Hematopoietic multipotent progenitor cell treated with erythropoietin and hydrocortisone succinate and interleukin-3 and kit ligand, for 8 days (in vitro differentiated cells): ENCODE measurements around the gene HINT2.
A peak's percentile ranks its signal among the peaks of the same experiment; 100 is the strongest.

Experiments
- DNase-seq: peaks from one replicate; pipeline ENCODE4 v3.0.0-alpha.2; 2015

HINT2 gene

GRCh38 chr9:35811381-35812024 lies 3.3 kb downstream of the HINT2 start:
- no peak for DNase-seq

GRCh38 chr9:35810122-35810521 lies 4.7 kb downstream of the HINT2 start:
- no peak for DNase-seq

GRCh38 chr9:35808433-35808832 lies 6.4 kb downstream of the HINT2 start:
- DNase-seq, result no peak

GRCh38 chr9:35806101-35806500 lies 8.7 kb downstream of the HINT2 start:
- no peak for DNase-seq

- DNase-seq, result no peak
These were observed 13.3 kb downstream of the HINT2 start for GRCh38 chr9:35801328-35802128.

GRCh38 chr9:35800530-35800929 lies 14.3 kb downstream of the HINT2 start:
- DNase-seq, result no peak

- DNase-seq, result no peak
These were observed 16.0 kb downstream of the HINT2 start for GRCh38 chr9:35798658-35799374.

- no peak for DNase-seq
These were observed 17.3 kb downstream of the HINT2 start for GRCh38 chr9:35797311-35798109.

- DNase-seq, result no peak
These were observed 19.1 kb downstream of the HINT2 start for GRCh38 chr9:35795695-35796094.

- DNase-seq, result no peak
These were observed 21.4 kb downstream of the HINT2 start for GRCh38 chr9:35793461-35793860.

GRCh38 chr9:35792826-35793225 lies 22.0 kb downstream of the HINT2 start:
- no peak for DNase-seq

GRCh38 chr9:35792024-35792813 lies 22.6 kb downstream of the HINT2 start:
- DNase-seq, result no peak

- DNase-seq, result no peak
These were observed 23.4 kb downstream of the HINT2 start, which contains the start of gene NPR2 for GRCh38 chr9:35791297-35791921. Gene NPR2, plus strand, starts transcription at chr9:35791591. Its CDS starts 818 bp downstream, at chr9:35792409.

- DNase-seq, result peak; percentile 78
These were observed 24.2 kb downstream of the HINT2 start for GRCh38 chr9:35790385-35791296.

GRCh38 chr9:35790025-35790384 lies 24.8 kb downstream of the HINT2 start:
- DNase-seq, result no peak

GRCh38 chr9:35789541-35789940 lies 25.3 kb downstream of the HINT2 start:
- DNase-seq, result no peak

GRCh38 chr9:35783418-35783817 lies 31.4 kb downstream of the HINT2 start:
- DNase-seq, result no peak

GRCh38 chr9:35781066-35781465 lies 33.8 kb downstream of the HINT2 start:
- DNase-seq, result no peak

- DNase-seq, result no peak
These were observed 36.3 kb downstream of the HINT2 start for GRCh38 chr9:35778496-35778895.

- no peak for DNase-seq
These were observed 38.8 kb downstream of the HINT2 start for GRCh38 chr9:35776018-35776417.
